Karpas-422 (cell line): ENCODE data around the gene UBR3. TPM values are rescaled to one million over a fixed set of nuclear protein-coding genes. Genes with fewer than 3 reads are reported as not detected.
"Not testable (repeated sequence)": the region's sequence is repeated elsewhere in the genome, so short reads cannot be mapped to it uniquely, and the experiment has no call there.

Experiments used
- DNase-seq: peaks from one replicate; pipeline ENCODE4 v3.0.0-alpha.2; 2015
- H2AFZ ChIP-seq: fragments of 200-600 bp; sonication (generic); 2 replicates; pipeline ENCODE4 v1.6.1; 2014; ENCODE audit warnings: antibody characterized with exemption, low read length, mixed read lengths
- H3K27ac ChIP-seq: fragments of 200-600 bp; sonication (generic); 2 replicates; pipeline ENCODE4 v1.5.1; 2014; ENCODE audit warnings: mild to moderate bottlenecking, low read length, moderate library complexity
- H3K27me3 ChIP-seq: fragments of 200-600 bp; sonication (generic); 2 replicates; pipeline ENCODE4 v1.6.1; 2014; ENCODE audit warnings: low read length, mixed read lengths
- H3K36me3 ChIP-seq: fragments of 200-600 bp; sonication (generic); 2 replicates; pipeline ENCODE4 v1.6.1; 2014; ENCODE audit warnings: low read length, mixed read lengths; ENCODE audit not compliant: insufficient read depth
- H3K4me1 ChIP-seq: fragments of 200-600 bp; sonication (generic); 2 replicates; pipeline ENCODE4 v1.6.1; 2014; ENCODE audit warnings: mild to moderate bottlenecking, low read length, mixed read lengths
- H3K4me2 ChIP-seq: fragments of 200-600 bp; sonication (generic); 2 replicates; pipeline ENCODE4 v1.6.1; 2014; ENCODE audit warnings: low read length, low read depth, mild to moderate bottlenecking; ENCODE audit not compliant: poor library complexity, severe bottlenecking
- H3K4me3 ChIP-seq: fragments of 200-600 bp; sonication (generic); 2 replicates; pipeline ENCODE4 v1.5.1; 2014; ENCODE audit warnings: mild to moderate bottlenecking, antibody characterized with exemption, low read length, mixed read lengths
- H3K79me2 ChIP-seq: fragments of 200-600 bp; sonication (generic); 2 replicates; pipeline ENCODE4 v1.6.1; 2014; ENCODE audit warnings: mild to moderate bottlenecking, low read length, mixed read lengths
- H3K9ac ChIP-seq: fragments of 200-600 bp; sonication (generic); 2 replicates; pipeline ENCODE4 v1.6.0; 2014; ENCODE audit warnings: low read length
- H3K9me2 ChIP-seq: fragments of 200-600 bp; sonication (generic), shearing (Covaris generic); replicated peaks from 2 replicates; pipeline ENCODE4 v1.6.0; 2014; ENCODE audit warnings: mild to moderate bottlenecking, low read length, moderate library complexity; ENCODE audit not compliant: insufficient read depth
- H3K9me3 ChIP-seq: fragments of 300-700, 200-600 bp; sonication (generic); 2 replicates; pipeline ENCODE4 v1.6.1; 2014; ENCODE audit warnings: low read length, mixed read lengths
- H4K20me1 ChIP-seq: fragments of 200-600 bp; sonication (generic); 2 replicates; pipeline ENCODE4 v1.6.1; 2014; ENCODE audit warnings: mild to moderate bottlenecking, antibody characterized with exemption, low read length, low read depth; ENCODE audit not compliant: insufficient read depth
- total RNA-seq: library from RNA; depleted of rRNA; stranded (reverse); fragments of >200 nt; shearing (Covaris generic); gene quantifications from 2 replicates; pipeline ENCODE4 v1.2.3, GENCODE V29; 2014; ENCODE audit warnings: low replicate concordance

The UBR3 gene
- total RNA-seq, 1 experiment from 2014 or later: 50.8 TPM

DNA sequence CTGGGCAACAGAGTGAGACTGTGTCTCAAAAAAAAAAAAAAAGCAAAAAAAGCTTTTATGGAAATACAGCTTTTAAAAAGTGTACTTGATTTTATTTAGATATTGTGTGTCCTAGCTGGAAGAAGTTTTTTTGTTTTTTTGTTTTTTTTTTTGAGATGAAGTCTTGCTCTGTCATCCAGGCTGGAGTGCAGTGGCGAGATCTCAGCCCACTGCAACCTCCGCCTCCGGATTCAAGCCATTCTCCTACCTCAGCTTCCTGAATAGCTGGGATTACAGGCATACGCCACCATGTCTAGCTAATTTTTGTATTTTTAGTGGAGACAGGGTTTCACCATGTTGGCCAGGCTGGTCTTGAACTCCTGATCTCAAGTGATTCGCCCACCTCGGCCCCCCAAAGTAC, 39.0 kb downstream of the UBR3 start:
- peaks cover 88% of the 10 kb centered on the region for H3K79me2 ChIP-seq
- not testable (repeated sequence) for H3K36me3 ChIP-seq, H4K20me1 ChIP-seq, H3K4me3 ChIP-seq, H3K4me2 ChIP-seq, H3K9ac ChIP-seq, H3K4me1 ChIP-seq, H3K27ac ChIP-seq, H3K9me3 ChIP-seq, H2AFZ ChIP-seq, H3K9me2 ChIP-seq, H3K27me3 ChIP-seq, DNase-seq

GRCh38 chr2:169867579-169867978, 40.3 kb downstream of the UBR3 start:
- Histone ChIP-seq H3K79me2 (peaks cover 86% of the 10 kb centered on the region), H3K9me3 (no peaks in the 10 kb centered on the region), H3K27ac (no peak overlapping the region), H3K9ac (no peak overlapping the region), H3K36me3 (no peaks in the 10 kb centered on the region), H3K4me2 (no peak overlapping the region), H4K20me1 (no peaks in the 10 kb centered on the region), H2AFZ (no peak overlapping the region), H3K9me2 (no peaks in the 10 kb centered on the region), H3K27me3 (no peaks in the 10 kb centered on the region), H3K4me3 (no peak overlapping the region), H3K4me1 (no peaks in the 10 kb centered on the region; the same call in 1 of the 2 replicates)
- DNase-seq: peak; percentile 39

DNA sequence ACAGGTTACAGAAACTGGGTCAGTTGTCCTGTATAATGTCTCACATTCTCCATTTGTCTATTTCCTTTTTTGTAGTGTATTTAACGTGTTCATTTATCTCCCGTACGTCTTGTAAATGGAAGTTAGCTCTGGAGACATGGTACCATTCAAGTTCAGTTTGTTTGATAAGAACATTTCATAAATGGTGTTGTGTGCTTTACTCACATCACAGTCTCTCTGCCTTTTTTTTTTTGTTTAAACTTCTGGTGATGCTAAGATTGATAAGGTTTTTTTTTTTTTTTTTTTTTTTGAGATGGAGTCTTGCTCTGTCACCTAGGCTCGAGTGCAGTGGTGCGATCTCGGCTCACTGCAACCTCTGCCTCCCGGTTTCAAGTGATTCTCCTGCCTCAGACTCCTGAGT, 41.7 kb downstream of the UBR3 start:
- no peaks in the 10 kb centered on the region for H4K20me1 ChIP-seq
- DNase-seq: no peak

GRCh38 chr2:169871369-169871768, 44.1 kb downstream of the UBR3 start:
- Histone ChIP-seq H3K79me2 (peaks cover 66% of the 10 kb centered on the region), H3K4me1 (peaks cover 10% of the 10 kb centered on the region; the same call in 1 of the 2 replicates)
- not testable (repeated sequence) for DNase-seq, H3K36me3 ChIP-seq, H3K27me3 ChIP-seq, H3K4me3 ChIP-seq, H2AFZ ChIP-seq, H4K20me1 ChIP-seq, H3K27ac ChIP-seq, H3K9ac ChIP-seq, H3K4me2 ChIP-seq, H3K9me3 ChIP-seq, H3K9me2 ChIP-seq

More for the DNA sequence above, 41.7 kb downstream of the UBR3 start:
- no peaks in the 10 kb centered on the region for H3K9me3 ChIP-seq
- H3K79me2 ChIP-seq: peaks cover 77% of the 10 kb centered on the region
- H3K27me3 ChIP-seq: no peaks in the 10 kb centered on the region
- H3K4me2 ChIP-seq: no peak overlapping the region
- H3K4me3 ChIP-seq: no peak overlapping the region
- H3K27ac ChIP-seq: no peak overlapping the region
- H3K4me1 ChIP-seq: no peaks in the 10 kb centered on the region; the same call in 1 of the 2 replicates
- no peak overlapping the region for H2AFZ ChIP-seq
- H3K36me3 ChIP-seq: no peaks in the 10 kb centered on the region
- no peak overlapping the region for H3K9ac ChIP-seq
- no peaks in the 10 kb centered on the region for H3K9me2 ChIP-seq

GRCh38 chr2:169871994-169872393, 44.7 kb downstream of the UBR3 start:
- H3K4me1 ChIP-seq: peaks cover 10% of the 10 kb centered on the region; the same call in 1 of the 2 replicates
- no peaks in the 10 kb centered on the region for H3K36me3 ChIP-seq
- no peaks in the 10 kb centered on the region for H3K9me2 ChIP-seq
- H3K79me2 ChIP-seq: peaks cover 62% of the 10 kb centered on the region
- no peaks in the 10 kb centered on the region for H3K9me3 ChIP-seq
- H3K9ac ChIP-seq: no peak overlapping the region
- H3K4me2 ChIP-seq: no peak overlapping the region
- H2AFZ ChIP-seq: no peak overlapping the region
- H4K20me1 ChIP-seq: no peaks in the 10 kb centered on the region
- no peak overlapping the region for H3K27ac ChIP-seq
- DNase-seq: peak; percentile 22
- no peak overlapping the region for H3K4me3 ChIP-seq
- no peaks in the 10 kb centered on the region for H3K27me3 ChIP-seq

DNA sequence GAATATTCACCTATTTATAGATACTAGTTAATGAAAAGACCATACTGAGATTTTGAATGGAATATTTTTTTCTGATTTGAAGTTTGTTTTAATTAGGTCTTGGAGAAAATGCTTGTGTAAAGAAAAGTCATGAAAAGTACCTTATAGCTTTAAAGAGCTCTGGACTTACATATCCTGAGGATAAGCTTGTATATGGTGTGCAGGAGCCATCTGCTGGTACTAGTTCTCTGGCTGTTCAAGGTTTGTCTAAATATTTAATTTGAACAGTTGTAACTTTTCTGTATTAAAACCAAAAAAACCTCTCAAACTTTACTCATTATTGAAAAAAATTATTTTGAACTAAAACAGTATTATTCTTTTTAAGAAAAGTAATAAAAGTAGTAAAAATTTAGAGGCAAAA, 50.1 kb downstream of the UBR3 start:
- Histone ChIP-seq H3K4me3 (no peak overlapping the region), H3K9ac (no peak overlapping the region), H3K4me1 (peaks cover 10% of the 10 kb centered on the region; the same call in 1 of the 2 replicates), H4K20me1 (no peaks in the 10 kb centered on the region), H3K27me3 (no peaks in the 10 kb centered on the region), H3K4me2 (no peak overlapping the region), H3K9me3 (no peaks in the 10 kb centered on the region), H2AFZ (no peak overlapping the region), H3K27ac (no peak overlapping the region), H3K36me3 (no peaks in the 10 kb centered on the region), H3K79me2 (peaks cover 30% of the 10 kb centered on the region), H3K9me2 (no peaks in the 10 kb centered on the region)
- DNase-seq: peak; percentile 62

DNA sequence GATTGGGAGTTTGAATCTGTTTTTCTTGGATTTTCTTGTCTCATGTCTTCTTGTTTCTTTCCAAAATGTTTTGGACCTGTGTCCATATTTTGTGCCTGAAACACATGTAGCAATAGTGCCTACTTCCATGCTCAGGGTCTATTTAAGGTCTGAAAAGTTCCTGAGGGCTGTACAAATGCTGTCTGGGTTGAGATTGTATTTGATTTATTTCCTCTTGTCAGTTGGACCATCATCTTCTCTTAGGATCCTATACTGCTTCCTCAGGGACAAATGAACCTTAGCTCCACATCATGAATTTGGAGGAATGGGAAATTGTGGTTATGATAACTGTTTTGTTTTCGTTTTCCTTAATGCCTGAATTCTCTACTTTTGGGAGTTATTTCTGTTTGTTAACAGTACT, 59.9 kb downstream of the UBR3 start:
- H3K79me2 ChIP-seq: peaks cover 27% of the 10 kb centered on the region
- no peaks in the 10 kb centered on the region for H3K9me3 ChIP-seq
- no peaks in the 10 kb centered on the region for H4K20me1 ChIP-seq
- H2AFZ ChIP-seq: no peak overlapping the region
- peaks cover 12% of the 10 kb centered on the region for H3K4me1 ChIP-seq
- H3K4me3 ChIP-seq: no peak overlapping the region
- H3K4me2 ChIP-seq: no peak overlapping the region
- no peak for DNase-seq
- no peaks in the 10 kb centered on the region for H3K27me3 ChIP-seq
- no peak overlapping the region for H3K9ac ChIP-seq
- H3K9me2 ChIP-seq: no peaks in the 10 kb centered on the region
- 0 out of 2 replicates have a peak overlapping the region, but pooled peaks have one; percentile 3 for H3K27ac ChIP-seq
- H3K36me3 ChIP-seq: no peaks in the 10 kb centered on the region; the same call in 1 of the 2 replicates

DNA sequence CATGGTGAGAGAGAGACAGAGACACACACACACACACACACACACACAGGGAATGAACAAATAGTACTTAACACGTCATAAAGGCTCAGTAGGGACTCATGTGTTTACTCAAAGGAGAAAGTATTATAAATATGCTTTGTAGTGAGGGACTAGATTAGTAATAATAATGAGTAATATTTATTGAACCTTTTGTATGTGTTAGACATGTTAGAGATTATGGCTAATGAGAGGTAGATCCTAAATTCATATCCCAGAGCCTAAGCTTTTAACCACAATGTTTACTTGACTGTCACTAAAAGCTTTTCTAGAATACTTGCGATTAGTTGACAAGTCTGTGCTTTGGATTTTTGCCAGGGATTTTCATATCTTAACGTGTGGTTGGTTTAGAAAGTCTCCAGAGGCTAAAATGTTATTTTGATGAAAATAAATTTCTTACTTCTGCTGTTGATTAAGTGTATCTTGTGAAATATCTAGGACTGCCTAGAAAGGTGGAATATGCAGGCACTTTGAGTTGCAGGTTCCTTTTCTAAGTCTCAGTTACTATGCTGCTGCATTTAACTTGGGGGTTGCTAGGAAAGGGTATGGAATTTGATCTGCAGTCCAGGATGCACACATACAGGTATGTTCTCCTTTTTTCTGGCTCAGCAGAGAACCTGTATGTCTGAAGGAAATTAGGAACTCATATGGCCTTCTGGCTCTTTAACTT, 64.5 kb downstream of the UBR3 start:
- H3K4me1 ChIP-seq: peaks cover 25% of the 10 kb centered on the region
- H3K36me3 ChIP-seq: peaks cover 4% of the 10 kb centered on the region; the same call in 1 of the 2 replicates
- no peaks in the 10 kb centered on the region for H3K9me3 ChIP-seq
- H3K27ac ChIP-seq: 0 out of 2 replicates have a peak overlapping the region, but pooled peaks have one; percentile 5
- H4K20me1 ChIP-seq: no peaks in the 10 kb centered on the region
- H3K27me3 ChIP-seq: no peaks in the 10 kb centered on the region
- no peak overlapping the region for H3K4me2 ChIP-seq
- no peak overlapping the region for H3K4me3 ChIP-seq
- no peaks in the 10 kb centered on the region for H3K9me2 ChIP-seq
- H3K9ac ChIP-seq: no peak overlapping the region
- no peak for DNase-seq
- H3K79me2 ChIP-seq: peaks cover 36% of the 10 kb centered on the region
- no peak overlapping the region for H2AFZ ChIP-seq
